HG03159 (cell line): Measurements from ENCODE around the gene AMMECR1.
"Not testable (repeated sequence)": the region's sequence is repeated elsewhere in the genome, so short reads cannot be mapped to it uniquely, and the experiment has no call there.

ENCODE experiments used
- ATAC-seq: cut with Tn5 transposase; IDR thresholded peaks from one replicate; pipeline ENCODE4 v1.9.1; 2021; ENCODE audit warnings: mild to moderate bottlenecking, moderate library complexity; ENCODE audit not compliant: unreplicated experiment

The AMMECR1 gene

DNA sequence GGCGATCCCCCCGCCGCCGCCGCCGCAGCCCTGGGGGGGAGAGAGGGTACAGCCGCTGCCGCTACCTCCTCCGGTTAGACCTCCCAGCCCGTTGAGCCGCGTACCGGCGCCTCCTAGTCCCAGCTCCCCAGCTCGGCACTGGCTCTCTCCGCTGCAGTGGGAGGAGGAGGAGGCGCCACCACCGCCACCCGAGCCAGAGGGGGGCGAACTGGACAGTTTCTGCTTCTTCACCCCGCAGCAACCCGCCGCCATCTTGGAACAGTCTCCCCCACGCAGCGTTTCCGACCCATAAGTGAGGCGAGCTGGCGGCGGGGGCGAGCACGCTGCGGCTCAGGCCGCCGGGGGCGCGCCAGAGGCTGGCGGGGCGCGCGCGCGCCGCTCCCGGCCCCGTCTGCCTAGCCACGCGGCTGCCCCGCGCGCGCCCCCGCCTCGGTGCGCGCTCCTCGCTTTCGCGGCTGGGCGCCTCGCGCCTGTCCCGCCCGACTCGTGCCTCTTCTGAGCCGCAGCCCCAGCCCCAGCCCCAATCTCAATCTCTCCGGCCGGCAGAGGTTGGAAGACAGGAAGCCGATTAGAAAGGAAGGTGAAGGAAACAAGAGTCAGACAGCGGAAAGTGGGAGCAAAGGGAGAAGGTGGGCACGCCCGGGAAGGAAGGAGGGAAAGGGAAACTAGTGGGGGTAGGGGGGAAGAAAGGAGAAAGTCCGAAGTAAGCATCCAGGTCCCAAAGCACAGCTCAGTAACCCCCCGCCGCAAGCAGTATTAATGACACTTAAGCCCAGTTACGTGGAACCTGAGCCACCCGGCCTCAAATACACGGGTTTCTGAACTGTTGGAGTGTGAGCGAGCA, at the start of gene AMMECR1:
TSS of gene AMMECR1 (minus strand) at position 266 of the 844 bp plus-strand sequence. CDS start at position 252, 14 bp downstream.
- ATAC-seq, result peak; percentile 73

DNA sequence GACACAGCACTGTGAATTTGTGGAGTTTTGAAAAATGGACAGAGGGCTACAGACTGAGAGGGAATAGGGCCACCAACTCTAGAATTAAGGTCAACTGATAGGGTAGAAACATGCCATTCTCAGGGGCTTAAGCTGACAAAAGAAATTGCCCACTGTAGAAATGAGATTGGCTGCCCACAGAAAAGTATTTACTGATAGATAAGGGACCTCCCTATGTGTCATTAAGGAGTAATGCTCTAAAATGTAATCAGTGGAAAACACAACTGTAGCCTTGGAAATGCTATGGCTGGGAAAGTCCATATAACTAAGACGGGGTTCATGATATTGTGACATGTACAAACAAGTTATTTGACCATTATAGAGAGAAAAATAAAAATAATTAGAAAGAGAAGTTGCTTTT, 45.4 kb upstream of the AMMECR1 start:
- no peak for ATAC-seq

GRCh38 chrX:110359273-110359672, 41.4 kb upstream of the AMMECR1 start:
- ATAC-seq, result no peak

DNA sequence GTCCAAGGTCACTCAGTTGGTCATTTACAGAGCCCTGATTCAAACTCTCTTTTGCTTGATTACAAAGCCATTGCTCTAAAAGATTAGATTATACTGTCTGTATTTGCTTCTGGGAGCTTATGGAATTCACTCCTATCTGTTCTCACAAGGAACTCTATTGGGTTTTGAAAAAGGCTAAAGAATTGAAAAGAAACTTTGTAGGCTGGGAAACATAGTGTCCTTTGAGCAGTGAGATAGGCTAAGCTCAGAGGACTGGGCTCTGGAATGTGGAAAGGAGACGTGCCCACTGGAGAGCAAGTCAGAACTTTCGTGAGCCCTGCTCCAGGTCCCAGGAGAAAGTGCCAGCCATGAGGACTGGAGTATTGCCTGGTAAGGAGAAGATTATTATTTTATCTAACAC, 40.7 kb upstream of the AMMECR1 start, which contains the start of gene RTL9:
TSS of gene RTL9 (plus strand) at position 301 of the 400 bp plus-strand sequence. CDS start 91,770 bp downstream, outside the sequence.
- ATAC-seq, result no peak

- ATAC-seq, result no peak
Measured at GRCh38 chrX:110346681-110347080, 28.8 kb upstream of the AMMECR1 start.

GRCh38 chrX:110341189-110342035, 23.5 kb upstream of the AMMECR1 start:
- ATAC-seq, result peak; percentile 80

- no peak for ATAC-seq
Measured at GRCh38 chrX:110338935-110339334, 21.1 kb upstream of the AMMECR1 start.

GRCh38 chrX:110333458-110333857, 15.6 kb upstream of the AMMECR1 start:
- ATAC-seq, result not testable (repeated sequence)

- no peak for ATAC-seq
Measured at GRCh38 chrX:110331444-110332030, 13.7 kb upstream of the AMMECR1 start.

- not testable (repeated sequence) for ATAC-seq
Measured at GRCh38 chrX:110328613-110329012, 10.7 kb upstream of the AMMECR1 start.

- ATAC-seq, result no peak
Measured at GRCh38 chrX:110327336-110327735, 9.5 kb upstream of the AMMECR1 start.

DNA sequence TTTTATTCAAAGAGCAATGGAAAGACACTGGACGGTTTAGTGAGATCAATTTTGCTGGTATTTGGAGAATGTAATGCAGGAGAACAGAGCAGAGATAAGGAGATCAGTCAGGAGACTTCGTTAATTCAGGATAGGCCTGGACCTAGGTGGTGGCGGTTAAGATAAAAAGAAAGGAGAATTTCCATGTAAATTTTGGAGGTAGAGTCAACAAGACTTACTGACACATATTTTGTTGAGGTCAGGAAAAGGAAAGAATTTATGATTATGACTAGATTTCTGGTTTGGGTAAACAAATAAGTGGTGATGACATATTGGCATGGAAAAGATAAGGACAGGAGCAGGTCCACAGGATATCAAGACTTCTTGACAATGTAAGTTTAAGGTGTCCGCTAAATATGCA, 8.8 kb upstream of the AMMECR1 start:
- ATAC-seq, result no peak

GRCh38 chrX:110322603-110323002, 4.7 kb upstream of the AMMECR1 start:
- ATAC-seq, result no peak

DNA sequence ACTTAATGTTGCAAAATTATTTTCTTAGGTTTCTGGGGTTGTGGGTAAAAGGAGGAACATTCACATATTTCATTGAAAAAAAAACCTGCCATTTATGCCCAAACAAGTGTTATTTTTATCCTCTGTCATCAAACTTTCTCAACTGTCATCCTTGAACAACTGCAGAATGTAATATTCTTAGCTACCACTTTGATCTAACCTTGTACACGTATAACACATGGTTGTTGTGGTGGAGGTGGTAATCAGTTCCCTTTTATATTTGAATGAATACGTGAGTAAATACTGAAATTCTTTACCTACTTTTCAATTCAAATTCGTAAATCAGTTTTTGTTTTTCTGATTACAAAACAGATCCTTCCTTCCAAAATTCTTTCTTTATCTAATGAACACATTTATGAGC, 3.8 kb upstream of the AMMECR1 start:
- ATAC-seq, result no peak

- ATAC-seq, result no peak
Measured at GRCh38 chrX:110321081-110321480, 3.2 kb upstream of the AMMECR1 start.

DNA sequence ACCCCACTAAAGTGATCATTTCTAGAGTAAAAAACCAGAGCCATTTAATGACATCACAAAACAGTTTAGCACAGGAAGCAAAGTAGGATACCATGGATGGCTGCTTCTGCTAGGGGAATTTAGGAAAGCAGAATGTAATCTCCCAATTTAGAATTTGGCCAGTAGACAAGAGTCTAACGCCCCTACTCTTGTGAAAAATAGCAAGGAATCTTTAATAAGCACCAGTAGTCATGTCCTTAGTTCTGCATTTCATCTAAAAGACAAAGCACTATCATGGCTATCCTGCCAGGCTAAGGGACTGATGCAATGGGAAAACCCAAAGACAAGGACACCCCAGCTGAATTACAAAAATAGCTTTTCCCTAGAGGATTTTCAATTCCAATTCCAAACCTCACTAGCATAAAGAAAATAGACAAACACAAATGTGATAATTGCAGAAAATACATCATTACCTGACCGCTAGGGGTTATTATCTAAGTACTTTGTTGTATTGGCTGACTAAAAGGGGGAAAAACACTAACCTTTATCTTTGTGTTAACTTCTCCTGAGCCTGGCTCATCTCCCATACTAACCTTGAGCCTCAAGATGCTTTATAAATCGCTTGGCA, 2.6 kb upstream of the AMMECR1 start:
- ATAC-seq, result no peak

DNA sequence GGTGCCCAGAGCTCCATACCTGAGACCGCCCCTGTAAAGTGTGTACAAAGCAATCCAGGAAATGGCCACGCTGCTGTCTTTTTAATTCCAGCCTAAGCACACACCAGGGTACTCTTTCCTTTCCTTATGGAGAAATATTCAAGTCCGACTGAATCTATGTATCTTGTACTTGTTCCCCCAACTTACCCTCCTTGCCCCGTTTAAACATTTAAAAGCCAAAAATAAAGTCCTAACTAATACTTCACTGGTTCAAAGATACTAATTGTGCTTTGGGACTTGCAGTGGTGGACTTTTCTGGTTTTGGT, 731 bp upstream of the AMMECR1 start:
- ATAC-seq, result peak; percentile 24

- peak; percentile 26 for ATAC-seq
Measured at GRCh38 chrX:110317061-110317819, 645 bp downstream of the AMMECR1 start.

DNA sequence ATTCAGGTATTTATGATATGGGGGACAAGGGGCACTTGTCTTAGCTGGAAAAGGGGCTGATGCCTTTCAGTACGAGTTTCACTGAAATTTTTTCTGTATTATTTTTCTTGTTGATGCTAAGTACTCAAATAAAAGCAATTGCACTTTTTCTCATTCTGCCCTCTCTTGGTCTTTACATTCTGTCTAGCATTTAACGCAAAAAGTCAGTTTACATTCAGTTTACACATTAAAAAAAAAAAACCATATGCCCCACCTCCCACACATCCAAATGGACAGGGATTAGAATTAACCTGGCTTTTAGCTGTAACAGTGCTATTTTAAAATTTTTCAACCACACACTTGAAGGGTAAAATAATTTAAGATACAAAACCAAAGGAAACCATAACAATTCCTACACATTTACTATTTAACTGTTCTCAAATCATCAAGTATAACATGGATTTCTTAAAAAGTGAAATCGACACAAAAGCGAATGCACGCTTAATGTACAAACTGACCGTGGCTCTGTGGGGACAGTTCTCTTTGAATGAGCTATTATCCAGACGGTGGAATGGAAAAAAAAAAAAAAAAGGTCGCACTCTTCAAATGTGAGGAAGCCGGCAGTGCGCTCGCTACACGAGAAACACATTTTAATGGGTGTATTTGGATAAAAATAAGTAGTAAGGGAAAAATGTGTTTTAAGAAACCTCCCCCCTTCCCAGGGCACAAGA, 1.4 kb downstream of the AMMECR1 start:
- ATAC-seq, result no peak

DNA sequence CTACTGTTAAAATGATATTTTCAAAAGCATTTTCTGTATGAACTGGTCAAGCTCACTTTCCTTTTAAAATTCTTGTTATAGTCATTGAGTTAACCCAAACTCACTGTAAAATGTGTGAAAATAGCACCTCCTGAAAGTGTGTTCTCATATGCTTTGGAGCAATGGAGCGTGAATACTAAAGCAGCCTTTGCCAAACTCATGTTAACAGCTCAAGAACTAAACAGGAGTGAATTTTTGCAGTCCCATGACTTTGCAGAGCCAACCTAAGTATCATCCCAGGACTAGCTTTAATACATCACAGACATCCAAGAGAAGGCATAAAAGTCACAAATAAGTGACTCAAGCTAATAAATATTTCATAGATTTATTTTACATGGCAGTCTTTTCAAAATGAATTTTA, 2.3 kb downstream of the AMMECR1 start:
- ATAC-seq, result no peak
